ENCODE measurements around the gene CLCA4.
"Not testable (repeated sequence)": the region's sequence is repeated elsewhere in the genome, so short reads cannot be mapped to it uniquely, and the experiment has no call there.

CLCA4 gene

DNA sequence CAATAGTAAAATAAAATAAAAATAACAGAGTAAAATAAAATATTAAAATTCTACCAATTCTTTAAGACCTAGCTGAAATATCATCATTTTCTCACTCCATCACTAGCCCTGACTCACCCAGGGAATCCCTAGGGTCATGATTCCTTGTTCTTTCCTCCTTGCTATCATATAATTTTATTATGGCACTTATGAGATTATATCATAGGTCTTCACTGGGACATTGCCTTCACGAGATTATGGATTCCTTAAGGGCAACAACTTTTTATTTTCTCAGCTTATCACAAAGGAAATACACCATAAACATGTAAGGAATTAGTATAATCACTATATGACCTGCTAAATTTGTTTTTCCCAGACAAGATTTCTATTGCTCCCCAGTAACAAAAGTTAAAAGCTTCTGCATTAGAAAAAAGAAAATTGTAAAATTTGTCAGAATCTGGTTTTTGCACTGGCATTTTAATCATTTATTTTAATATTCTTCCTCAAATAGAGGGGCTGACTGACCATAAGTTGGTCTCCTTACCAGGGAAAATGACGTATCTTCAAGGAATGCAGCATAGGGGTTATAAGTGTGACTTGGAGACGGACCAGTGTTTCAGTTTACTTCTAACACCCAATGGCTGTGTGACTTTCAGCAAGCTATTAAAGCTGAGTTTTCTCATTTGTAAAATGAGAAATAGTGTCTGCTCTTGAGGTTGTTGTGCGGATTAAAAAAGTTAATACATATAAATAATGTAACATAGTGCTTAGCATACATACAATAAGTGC, 8.8 kb upstream of the CLCA4 start:
- DNase-seq = no peak

DNA sequence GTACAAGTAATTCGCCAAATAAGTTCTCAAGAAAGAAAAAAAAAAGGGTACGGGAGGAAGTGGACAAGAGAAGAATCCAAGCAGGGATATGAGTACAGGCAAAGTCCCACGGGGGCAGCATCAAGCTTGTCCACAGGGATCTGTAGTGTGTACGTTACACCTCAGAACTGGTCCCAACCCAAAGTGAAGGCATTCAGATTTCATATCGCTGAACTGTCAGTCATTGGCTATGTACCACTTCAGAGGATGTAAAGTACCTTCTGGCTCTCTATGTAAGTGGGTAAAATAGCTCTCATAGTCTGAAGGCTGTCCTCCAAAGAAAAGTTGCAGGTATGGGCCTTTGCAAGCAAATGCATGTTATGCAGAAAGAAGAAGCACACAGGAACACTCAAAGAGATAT, 8.1 kb upstream of the CLCA4 start:
- DNase-seq = no peak

- DNase-seq = no peak
Observed at GRCh38 chr1:86541859-86542258, 5.0 kb upstream of the CLCA4 start.

GRCh38 chr1:86542631-86543030, 4.2 kb upstream of the CLCA4 start:
- DNase-seq = no peak

DNA sequence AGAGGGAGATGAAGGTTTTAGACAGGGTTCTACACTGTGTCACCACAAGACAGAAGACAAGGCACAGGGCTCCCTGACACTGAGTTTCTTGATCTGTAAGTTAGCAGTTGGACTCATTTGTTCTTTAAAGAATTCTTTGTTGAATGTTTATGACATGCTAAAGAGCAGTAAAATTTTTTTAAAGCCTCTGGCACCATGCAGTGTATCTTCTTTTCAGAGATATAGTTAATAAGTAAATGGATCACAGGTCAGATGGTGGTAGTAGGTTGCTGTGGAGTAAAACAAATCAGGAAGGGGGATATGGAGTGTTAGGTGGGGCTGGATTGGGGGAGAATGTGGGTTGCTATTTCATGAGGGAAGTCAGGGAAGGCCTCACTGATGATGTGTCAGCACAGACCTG, 2.0 kb downstream of the CLCA4 start:
- DNase-seq = no peak

GRCh38 chr1:86551305-86551704, 4.4 kb downstream of the CLCA4 start:
- DNase-seq = no peak

- DNase-seq = no peak
Observed at GRCh38 chr1:86552376-86552775, 5.5 kb downstream of the CLCA4 start.

- DNase-seq = no peak
Observed at GRCh38 chr1:86557739-86558138, 10.9 kb downstream of the CLCA4 start.

DNA sequence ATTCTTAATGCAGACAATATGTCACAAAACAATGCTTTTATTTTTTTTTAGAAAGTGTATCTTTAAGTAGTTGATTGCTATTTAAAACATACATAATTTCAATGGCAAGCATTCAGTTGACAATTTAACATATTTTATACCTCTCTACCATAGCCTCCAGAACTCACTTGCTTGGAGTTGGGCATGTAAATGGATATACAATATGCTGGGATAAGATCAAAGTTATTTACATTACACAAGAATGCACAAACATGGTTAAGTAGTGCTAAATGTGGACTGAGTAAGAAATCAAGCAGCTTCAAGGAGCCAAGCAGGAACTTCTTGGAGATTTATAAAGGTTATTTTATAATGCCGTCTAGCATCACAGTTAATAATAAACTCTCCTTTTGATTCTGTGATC, 17.0 kb downstream of the CLCA4 start:
- no peak for DNase-seq

GRCh38 chr1:86567341-86567740, 20.5 kb downstream of the CLCA4 start:
- DNase-seq = no peak

DNA sequence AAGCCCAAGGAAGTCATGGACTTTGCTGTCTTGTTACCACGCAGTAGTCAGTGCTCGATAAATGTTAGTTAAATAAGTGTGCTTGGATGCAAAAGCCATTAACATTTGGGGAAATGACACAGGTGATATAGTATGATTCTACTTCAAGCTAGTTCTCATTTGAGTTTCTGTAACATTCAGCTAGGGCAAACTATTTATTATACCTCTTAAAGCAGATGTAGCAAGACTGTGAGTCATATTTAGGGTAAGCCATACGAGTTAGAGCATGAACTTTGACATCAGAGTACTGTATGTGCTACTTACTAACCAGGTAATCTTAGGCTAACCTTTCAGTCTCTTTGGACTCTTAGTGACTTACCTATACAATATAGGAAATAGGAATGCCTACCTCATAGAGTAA, 21.0 kb downstream of the CLCA4 start:
- DNase-seq = no peak

DNA sequence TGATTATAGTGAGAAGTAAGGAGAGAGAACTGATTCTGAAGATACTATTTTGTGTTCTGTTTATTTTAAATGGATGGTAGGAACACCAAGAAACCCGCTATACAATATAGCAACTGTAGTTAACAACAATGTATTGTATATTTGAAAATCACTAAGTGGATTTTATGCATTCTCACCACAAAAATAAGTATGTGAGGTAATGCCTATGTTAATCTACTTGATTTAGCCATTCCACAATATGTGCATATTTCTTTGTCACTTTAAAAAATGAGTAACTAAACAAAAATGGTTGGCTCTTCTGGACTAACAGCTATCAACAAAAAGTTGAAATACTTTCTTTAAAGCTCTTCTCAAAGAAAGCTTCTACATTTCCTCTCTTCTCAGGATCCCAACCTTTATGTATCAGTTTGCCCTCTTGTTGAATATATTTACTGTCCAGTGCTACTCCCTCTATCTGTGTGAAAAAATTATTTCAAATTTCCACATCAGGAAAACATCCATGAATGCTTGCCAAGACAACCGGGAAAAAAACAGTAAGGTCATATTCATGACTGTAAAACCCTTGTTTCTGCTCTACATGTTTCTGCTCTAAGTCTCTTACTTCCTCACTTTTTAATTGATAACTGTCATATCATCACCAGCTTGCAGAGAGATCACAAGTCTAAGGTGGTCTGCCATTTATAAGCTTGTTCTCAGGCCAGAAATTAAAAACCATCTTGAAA, 27.0 kb downstream of the CLCA4 start:
- DNase-seq = no peak

- DNase-seq = no peak
Observed at GRCh38 chr1:86581231-86581630, 34.4 kb downstream of the CLCA4 start.

GRCh38 chr1:86582161-86582560, 35.3 kb downstream of the CLCA4 start:
- DNase-seq = no peak

GRCh38 chr1:86583032-86583431, 36.2 kb downstream of the CLCA4 start:
- DNase-seq = no peak

- no peak for DNase-seq
Observed at GRCh38 chr1:86583593-86583992, 36.7 kb downstream of the CLCA4 start.

DNA sequence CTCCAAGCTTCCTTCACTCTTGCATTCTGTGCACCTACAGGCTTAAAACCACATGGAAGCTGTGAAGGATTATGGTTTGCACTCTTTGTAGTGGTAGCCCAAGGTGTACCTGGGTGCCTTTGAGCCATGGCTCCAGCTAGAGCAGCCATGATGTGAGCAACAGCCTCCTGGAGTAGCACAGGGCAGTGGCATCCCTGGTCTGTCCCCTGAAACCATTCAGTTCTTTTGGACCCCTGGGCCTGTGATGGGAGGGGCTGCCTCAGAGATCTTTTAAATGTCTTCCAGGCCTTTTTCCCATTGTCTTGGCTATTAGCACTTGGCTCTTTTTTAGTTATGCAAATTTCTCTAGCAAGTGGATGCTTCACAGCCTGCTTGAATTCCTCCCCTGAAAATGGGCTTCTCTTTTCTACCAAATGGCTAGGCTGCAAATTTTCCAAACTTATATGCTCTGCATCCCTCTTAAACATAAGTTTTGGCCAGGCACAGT, 47.4 kb downstream of the CLCA4 start:
- no peak for DNase-seq

GRCh38 chr1:86596224-86596623, 49.3 kb downstream of the CLCA4 start:
- DNase-seq = no peak

DNA sequence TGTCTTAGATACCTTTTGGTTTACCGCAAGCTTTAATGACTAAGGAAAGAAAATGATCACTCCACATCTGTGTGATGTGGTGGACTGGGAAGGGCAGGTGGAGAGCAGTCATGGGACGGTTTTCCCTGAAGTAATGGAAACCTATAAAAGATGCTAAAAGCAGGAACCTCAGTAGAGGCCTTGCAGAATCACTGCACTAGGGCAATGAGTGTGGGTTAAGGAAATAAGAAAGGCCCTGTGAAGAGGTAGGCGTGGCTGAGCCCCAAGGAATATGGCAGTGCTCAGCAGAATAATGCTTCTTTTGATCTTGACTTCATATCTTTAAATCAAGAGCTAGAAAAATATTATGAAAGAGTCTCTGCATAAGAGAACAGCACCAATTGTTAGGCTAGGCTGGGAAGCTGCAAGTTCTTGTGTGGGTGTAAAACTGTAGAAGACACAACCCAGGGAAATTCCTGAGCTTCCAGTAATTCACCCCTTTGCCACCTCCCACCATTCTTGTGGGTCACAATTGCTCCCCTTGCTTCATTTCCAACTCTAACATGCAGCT, 49.9 kb downstream of the CLCA4 start:
- no peak for DNase-seq

DNA sequence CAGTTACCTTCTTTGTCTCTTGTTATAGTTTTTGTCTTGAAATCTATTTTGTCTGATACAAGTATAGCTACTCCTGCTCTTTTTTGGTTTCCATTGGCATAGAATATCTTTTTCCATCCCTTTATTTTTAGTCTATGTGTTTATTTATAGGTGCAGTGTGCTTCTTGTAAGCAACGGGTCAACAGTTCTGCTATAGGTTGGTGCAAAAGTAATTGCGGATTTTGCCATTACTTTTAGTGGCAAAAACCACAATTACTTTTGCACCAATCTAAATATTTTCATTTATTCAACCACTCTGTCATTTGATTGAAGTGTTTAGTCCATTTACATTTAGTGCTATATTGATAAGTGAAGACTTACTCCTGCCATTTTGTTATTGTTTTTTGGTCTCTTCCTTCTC, 59.2 kb downstream of the CLCA4 start:
- DNase-seq = not testable (repeated sequence)

GRCh38 chr1:86616433-86616832, 69.6 kb downstream of the CLCA4 start:
- no peak for DNase-seq

GRCh38 chr1:86616871-86617270, 70.0 kb downstream of the CLCA4 start:
- DNase-seq = no peak

GRCh38 chr1:86618358-86618757, 71.5 kb downstream of the CLCA4 start:
- DNase-seq = no peak

- DNase-seq = no peak
Observed at GRCh38 chr1:86619313-86619712, 72.4 kb downstream of the CLCA4 start.
